LHCN-M2 (cell line): Measurements from ENCODE around the gene SMARCC2. TPM values are rescaled to one million over a fixed set of nuclear protein-coding genes. Genes with fewer than 3 reads are reported as not detected.

ENCODE experiments used
- DNase-seq: peaks from one replicate; pipeline ENCODE4 v3.0.0-alpha.2; 2012; ENCODE audit warnings: low read depth
- total RNA-seq: library from RNA; depleted of rRNA; stranded (reverse); fragments of >200 nt; gene quantifications from 2 replicates; pipeline ENCODE4 v1.2.3, GENCODE V29; 2014

Gene SMARCC2
- total RNA-seq, 1 experiment from 2014 or later, result 60.4 TPM

GRCh38 chr12:56152132-56152755 is 37.0 kb downstream of the SMARCC2 start, which contains the start of gene MYL6B:
MYL6B (plus strand) TSS chr12:56152587; CDS start chr12:56153919, 1,332 bp downstream.
- DNase-seq, result peak; percentile 92

- peak; percentile 33 for DNase-seq
Measured at GRCh38 chr12:56151672-56152131, 37.6 kb downstream of the SMARCC2 start.

GRCh38 chr12:56150563-56150962 is 38.7 kb downstream of the SMARCC2 start:
- peak; percentile 58 for DNase-seq

- no peak for DNase-seq
Measured at GRCh38 chr12:56146492-56147460, 42.5 kb downstream of the SMARCC2 start.

GRCh38 chr12:56145217-56145616 is 44.1 kb downstream of the SMARCC2 start:
- no peak for DNase-seq

- no peak for DNase-seq
Measured at GRCh38 chr12:56143870-56144269, 45.4 kb downstream of the SMARCC2 start.

- DNase-seq, result no peak
Measured at GRCh38 chr12:56143217-56143616, 46.1 kb downstream of the SMARCC2 start.

GRCh38 chr12:56141946-56142784 is 47.1 kb downstream of the SMARCC2 start:
- DNase-seq, result no peak

GRCh38 chr12:56137853-56138571 is 51.3 kb downstream of the SMARCC2 start:
- DNase-seq, result no peak

- no peak for DNase-seq
Measured at GRCh38 chr12:56134897-56135296, 54.4 kb downstream of the SMARCC2 start.

GRCh38 chr12:56130876-56131275 is 58.4 kb downstream of the SMARCC2 start:
- no peak for DNase-seq

- peak; percentile 31 for DNase-seq
Measured at GRCh38 chr12:56129942-56130495, 59.3 kb downstream of the SMARCC2 start.

- peak; percentile 29 for DNase-seq
Measured at GRCh38 chr12:56129206-56129941, 59.9 kb downstream of the SMARCC2 start.

GRCh38 chr12:56128670-56129205 is 60.5 kb downstream of the SMARCC2 start:
- DNase-seq, result no peak

- DNase-seq, result peak; percentile 100
Measured at GRCh38 chr12:56127888-56128669, 61.2 kb downstream of the SMARCC2 start, which contains the start of gene ESYT1. ESYT1 (plus strand) TSS chr12:56128267; CDS start chr12:56128320, 53 bp downstream.

GRCh38 chr12:56127485-56127887 is 61.8 kb downstream of the SMARCC2 start:
- no peak for DNase-seq

GRCh38 chr12:56126732-56127239 is 62.5 kb downstream of the SMARCC2 start:
- DNase-seq, result no peak

GRCh38 chr12:56124133-56124532 is 65.2 kb downstream of the SMARCC2 start:
- no peak for DNase-seq
